Measurements from ENCODE around the gene HTRA3. TPM values are rescaled to one million over a fixed set of nuclear protein-coding genes. Genes with fewer than 3 reads are reported as not detected.

The HTRA3 gene
- total RNA-seq, 1 experiment from 2014 or later = 2.3 TPM

- H3K4me3 Mint-ChIP-seq = no peak overlapping the region
- TF ChIP-seq, protein P1, sequence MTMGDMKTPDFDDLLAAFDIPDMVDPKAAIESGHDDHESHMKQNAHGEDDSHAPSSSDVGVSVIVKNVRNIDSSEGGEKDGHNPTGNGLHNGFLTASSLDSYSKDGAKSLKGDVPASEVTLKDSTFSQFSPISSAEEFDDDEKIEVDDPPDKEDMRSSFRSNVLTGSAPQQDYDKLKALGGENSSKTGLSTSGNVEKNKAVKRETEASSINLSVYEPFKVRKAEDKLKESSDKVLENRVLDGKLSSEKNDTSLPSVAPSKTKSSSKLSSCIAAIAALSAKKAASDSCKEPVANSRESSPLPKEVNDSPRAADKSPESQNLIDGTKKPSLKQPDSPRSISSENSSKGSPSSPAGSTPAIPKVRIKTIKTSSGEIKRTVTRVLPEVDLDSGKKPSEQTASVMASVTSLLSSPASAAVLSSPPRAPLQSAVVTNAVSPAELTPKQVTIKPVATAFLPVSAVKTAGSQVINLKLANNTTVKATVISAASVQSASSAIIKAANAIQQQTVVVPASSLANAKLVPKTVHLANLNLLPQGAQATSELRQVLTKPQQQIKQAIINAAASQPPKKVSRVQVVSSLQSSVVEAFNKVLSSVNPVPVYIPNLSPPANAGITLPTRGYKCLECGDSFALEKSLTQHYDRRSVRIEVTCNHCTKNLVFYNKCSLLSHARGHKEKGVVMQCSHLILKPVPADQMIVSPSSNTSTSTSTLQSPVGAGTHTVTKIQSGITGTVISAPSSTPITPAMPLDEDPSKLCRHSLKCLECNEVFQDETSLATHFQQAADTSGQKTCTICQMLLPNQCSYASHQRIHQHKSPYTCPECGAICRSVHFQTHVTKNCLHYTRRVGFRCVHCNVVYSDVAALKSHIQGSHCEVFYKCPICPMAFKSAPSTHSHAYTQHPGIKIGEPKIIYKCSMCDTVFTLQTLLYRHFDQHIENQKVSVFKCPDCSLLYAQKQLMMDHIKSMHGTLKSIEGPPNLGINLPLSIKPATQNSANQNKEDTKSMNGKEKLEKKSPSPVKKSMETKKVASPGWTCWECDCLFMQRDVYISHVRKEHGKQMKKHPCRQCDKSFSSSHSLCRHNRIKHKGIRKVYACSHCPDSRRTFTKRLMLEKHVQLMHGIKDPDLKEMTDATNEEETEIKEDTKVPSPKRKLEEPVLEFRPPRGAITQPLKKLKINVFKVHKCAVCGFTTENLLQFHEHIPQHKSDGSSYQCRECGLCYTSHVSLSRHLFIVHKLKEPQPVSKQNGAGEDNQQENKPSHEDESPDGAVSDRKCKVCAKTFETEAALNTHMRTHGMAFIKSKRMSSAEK (CRISPR knock-in tag; IDR thresholded peaks at IDR 0.05; ENCODE audit: borderline replicate concordance) = no peak
- no peak for TF ChIP-seq SP1 (CRISPR knock-in tag; conservative IDR thresholded peaks at IDR 0.05)
- POLR2A ChIA-PET = no interaction called here
These were observed 85.8 kb downstream of the HTRA3 start for GRCh38 chr4:8355306-8355705.

GRCh38 chr4:8355864-8356565, 86.5 kb downstream of the HTRA3 start:
- H3K27ac Mint-ChIP-seq = no peak overlapping the region
- CTCF ChIA-PET = no interaction called here
- TF ChIP-seq AR (CRISPR knock-in tag; IDR thresholded peaks at IDR 0.05) = no peak
- no peak for TF ChIP-seq CREM (CRISPR knock-in tag; IDR thresholded peaks at IDR 0.05)
- no peak for TF ChIP-seq SOX15 (CRISPR knock-in tag; IDR thresholded peaks at IDR 0.05)
- no peak for TF ChIP-seq EMX1 (CRISPR knock-in tag; IDR thresholded peaks at IDR 0.05)
- TF ChIP-seq ZNF416 (CRISPR knock-in tag; IDR thresholded peaks at IDR 0.05) = no peak
- TF ChIP-seq TCF7 (CRISPR knock-in tag; IDR thresholded peaks at IDR 0.05; ENCODE audit: low read depth) = no peak
- no peak for TF ChIP-seq JUN (CRISPR knock-in tag; IDR thresholded peaks at IDR 0.05)
- peaks cover 14% of the 10 kb centered on the region for H3K36me3 Mint-ChIP-seq
- H3K4me3 Mint-ChIP-seq = no peak overlapping the region
- peaks cover 15% of the 10 kb centered on the region for H3K9me3 Mint-ChIP-seq
- ATAC-seq (no peak), DNase-seq (ENCODE audit: low spot score) (no peak)
- POLR2A ChIA-PET = no interaction called here
- peaks cover 45% of the 10 kb centered on the region for H3K4me1 Mint-ChIP-seq
- H3K27me3 Mint-ChIP-seq (ENCODE audit: low read depth) = peaks cover 34% of the 10 kb centered on the region

More at GRCh38 chr4:8355306-8355705, 85.8 kb downstream of the HTRA3 start:
- Mint-ChIP-seq H3K9me3 (peaks cover 12% of the 10 kb centered on the region), H3K27ac (no peak overlapping the region), H3K27me3 (ENCODE audit: low read depth) (peaks cover 32% of the 10 kb centered on the region), H3K36me3 (peaks cover 9% of the 10 kb centered on the region), H3K4me1 (peaks cover 48% of the 10 kb centered on the region)
- DNase-seq (ENCODE audit: low spot score) = no peak
- CTCF ChIA-PET = no interaction called here
- ATAC-seq = no peak

Other genes with a start within 250 kb of the HTRA3 start
- gene ABLIM2, start 110.9 kb upstream of the HTRA3 start, total RNA-seq (2021) = 2.6 to 3.9 TPM (median 2.8 TPM) in 3 replicates
- gene SH3TC1, start 70.5 kb upstream of the HTRA3 start, total RNA-seq (2021) = 0.42 to 0.64 TPM (median 0.55 TPM) in 3 replicates
- gene ACOX3, start 171.0 kb downstream of the HTRA3 start, total RNA-seq (2021) = 10.6 to 10.7 TPM (median 10.6 TPM) in 3 replicates
- gene TRMT44, start 171.0 kb downstream of the HTRA3 start, total RNA-seq (2021) = 25.6 to 29.6 TPM (median 28.4 TPM) in 3 replicates